Stomach (tissue), 9 donors: ENCODE measurements around the gene TIE1. TPM values are rescaled to one million over a fixed set of nuclear protein-coding genes. Genes with fewer than 3 reads are reported as not detected.

Experiments
- DNase-seq, 2 donors: peaks; one replicate each; pipeline versions ENCODE4 v3.0.0 to v3.0.0-alpha.2; 2013 to 2019
- H3K27ac ChIP-seq, 5 donors: fragments of 200-600 bp in 4 of 5; sonication (generic) in 4 of 5; one replicate each; pipeline ENCODE4 v1.5.1; 2013 to 2019; ENCODE audit warnings: mild to moderate bottlenecking in 1 of 5, moderate library complexity in 1 of 5
- H3K27me3 ChIP-seq, 3 donors: fragments of 200-600 bp; sonication (generic); one replicate each; pipeline ENCODE4 v1.5.1; 2017 to 2019; ENCODE audit warnings: mixed run types in 1 of 3
- H3K36me3 ChIP-seq, 4 donors: fragments of 200-600 bp; sonication (generic); 1 replicate in 3 of 4; 2 replicates in 1 of 4; pipeline ENCODE4 v1.5.1; 2016 to 2019
- H3K4me1 ChIP-seq, 4 donors: fragments of 200-600 bp; sonication (generic); one replicate each; pipeline ENCODE4 v1.5.1; 2016 to 2019
- H3K4me3 ChIP-seq, 4 donors: fragments of 200-600 bp; sonication (generic) in 3 of 4; one replicate each; pipeline ENCODE4 v1.5.1; 2016 to 2019; ENCODE audit warnings: mild to moderate bottlenecking in 1 of 4
- H3K9me3 ChIP-seq, 4 donors: fragments of 200-600 bp; sonication (generic); one replicate each; pipeline ENCODE4 v1.5.1; 2016 to 2019
- EP300 ChIP-seq: sonication (generic); formaldehyde crosslinking; IDR thresholded peaks from one replicate; pipeline ENCODE4 v1.6.1; 2017; ENCODE audit warnings: antibody characterized with exemption
- POLR2A ChIP-seq, 4 donors: fragments of 450-650 bp; IDR thresholded peaks; one replicate each; pipeline ENCODE4 v1.6.1; 2016; ENCODE audit warnings: antibody characterized with exemption in 4 of 4, control low read depth in 2 of 4, mild to moderate bottlenecking in 1 of 4, moderate library complexity in 1 of 4
- POLR2AphosphoS5 ChIP-seq, 3 donors: sonication (generic); formaldehyde crosslinking; IDR thresholded peaks; one replicate each; pipeline ENCODE4 v1.6.1; 2016; ENCODE audit warnings: antibody characterized with exemption in 3 of 3
- WGBS, 5 donors: extraction: QIAGEN DNeasy Blood & Tissue Kit in 3 of 5; methylation state at CpG; one replicate each; pipeline versions ENCODE4 v1.1.5 to v1.1.7; 2013 to 2018; 5-methylcytosine and 5-hydroxymethylcytosine counted together
- intact Hi-C: fragments of 100-400 bp; cut with DNase I; formaldehyde crosslinking; loops from one replicate; pipeline ENCODE4 v1.15.1; 2023; ENCODE audit warnings: low total_unique reads
- polyA plus RNA-seq, 3 donors: library from polyadenylated mRNA; stranded (reverse); fragments of 200-250 nt; gene quantifications; one replicate each; pipeline ENCODE4 v1.2.3, GENCODE V29; 2013
- total RNA-seq, 5 donors: library from RNA; depleted of rRNA; stranded (reverse); fragments of >200 nt; gene quantifications; one replicate each; pipeline versions ENCODE4 v1.1.0 to v1.2.3, GENCODE V29; 2014 to 2016
- TF ChIP-seq, protein P1 (sequence below), 7 experiments: fragments of 450-650 bp in 4 of 7; fragments of 200-600 bp in 3 of 7; sonication (generic) in 3 of 7; IDR thresholded peaks; one replicate each; pipeline ENCODE4 v1.5.1; 2016 to 2019; ENCODE audit warnings: antibody characterized with exemption in 7 of 7, control low read depth in 2 of 7, mild to moderate bottlenecking in 1 of 7
- donor health status: healthy with polysubstance abuse.
- donor health status: Bipolar disorder and iron deficiency.
- donor health status: healthy.

TIE1 gene
- total and polyA plus RNA-seq, 8 donors: 2.1 to 36.2 (median 13.8) TPM; not detected in 1

DNA sequence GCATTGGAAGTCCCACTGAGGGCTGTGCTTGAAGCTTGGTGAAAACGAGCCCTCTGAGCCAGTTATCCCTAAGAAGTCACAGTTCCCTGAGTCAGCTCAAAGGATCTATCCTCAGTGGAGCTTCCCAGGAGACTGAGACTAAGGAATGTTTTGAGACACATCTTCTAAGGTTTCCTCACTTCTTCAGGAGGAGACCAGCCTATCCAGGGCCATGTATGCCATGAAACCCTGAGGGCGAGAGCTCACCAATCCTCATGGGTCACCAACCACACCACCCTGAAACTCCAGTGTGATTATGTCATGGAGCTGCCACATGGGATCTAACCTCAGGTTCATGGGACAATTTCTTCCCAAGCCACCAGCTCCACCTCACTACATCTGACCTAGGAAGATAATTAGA is 7.6 kb upstream of the TIE1 start:
- WGBS, 5 donors: 63 to 88% (median 79%) methylated on average over 2 of the region's 2 CpGs
- no peak for TF ChIP-seq EP300
- TF ChIP-seq, protein P1, sequence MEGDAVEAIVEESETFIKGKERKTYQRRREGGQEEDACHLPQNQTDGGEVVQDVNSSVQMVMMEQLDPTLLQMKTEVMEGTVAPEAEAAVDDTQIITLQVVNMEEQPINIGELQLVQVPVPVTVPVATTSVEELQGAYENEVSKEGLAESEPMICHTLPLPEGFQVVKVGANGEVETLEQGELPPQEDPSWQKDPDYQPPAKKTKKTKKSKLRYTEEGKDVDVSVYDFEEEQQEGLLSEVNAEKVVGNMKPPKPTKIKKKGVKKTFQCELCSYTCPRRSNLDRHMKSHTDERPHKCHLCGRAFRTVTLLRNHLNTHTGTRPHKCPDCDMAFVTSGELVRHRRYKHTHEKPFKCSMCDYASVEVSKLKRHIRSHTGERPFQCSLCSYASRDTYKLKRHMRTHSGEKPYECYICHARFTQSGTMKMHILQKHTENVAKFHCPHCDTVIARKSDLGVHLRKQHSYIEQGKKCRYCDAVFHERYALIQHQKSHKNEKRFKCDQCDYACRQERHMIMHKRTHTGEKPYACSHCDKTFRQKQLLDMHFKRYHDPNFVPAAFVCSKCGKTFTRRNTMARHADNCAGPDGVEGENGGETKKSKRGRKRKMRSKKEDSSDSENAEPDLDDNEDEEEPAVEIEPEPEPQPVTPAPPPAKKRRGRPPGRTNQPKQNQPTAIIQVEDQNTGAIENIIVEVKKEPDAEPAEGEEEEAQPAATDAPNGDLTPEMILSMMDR (IDR thresholded peaks at IDR 0.05): no peak
- no peak for TF ChIP-seq POLR2AphosphoS5 (IDR thresholded peaks at IDR 0.05)
- no peak for TF ChIP-seq POLR2A (IDR thresholded peaks at IDR 0.05)
- H3K4me3 ChIP-seq: no peak overlapping the region
- no peaks in the 10 kb centered on the region for H3K36me3 ChIP-seq
- H3K4me1 ChIP-seq: peaks cover 16 to 41% (median 28%) of the 10 kb centered on the region in 4 donors
- intact Hi-C loops: no loop called here
- no peaks in the 10 kb centered on the region for H3K27me3 ChIP-seq
- H3K27ac ChIP-seq: peak overlapping the region in 1 of 5 donors; percentile 27
- H3K9me3 ChIP-seq: no peaks in the 10 kb centered on the region
- no peak for DNase-seq

- intact Hi-C loops: no loop called here
- Histone ChIP-seq H3K4me3 (no peak overlapping the region), H3K9me3 (no peaks in the 10 kb centered on the region), H3K27ac (peak overlapping the region in 4 of 5 donors; percentile 40 to 76 (median 73)), H3K27me3 (no peaks in the 10 kb centered on the region), H3K4me1 (peaks cover 16 to 37% (median 26%) of the 10 kb centered on the region in 4 donors), H3K36me3 (no peaks in the 10 kb centered on the region)
- DNase-seq: no peak
- no peak for TF ChIP-seq POLR2AphosphoS5 (IDR thresholded peaks at IDR 0.05)
- no peak for TF ChIP-seq POLR2A (IDR thresholded peaks at IDR 0.05)
- TF ChIP-seq EP300: no peak
- TF ChIP-seq, protein P1 (IDR thresholded peaks at IDR 0.05): no peak
- 71 to 83% (median 82%) methylated on average over 7 of the region's 7 CpGs for WGBS, 5 donors
Measured at GRCh38 chr1:43293896-43294760, 6.7 kb upstream of the TIE1 start.

DNA sequence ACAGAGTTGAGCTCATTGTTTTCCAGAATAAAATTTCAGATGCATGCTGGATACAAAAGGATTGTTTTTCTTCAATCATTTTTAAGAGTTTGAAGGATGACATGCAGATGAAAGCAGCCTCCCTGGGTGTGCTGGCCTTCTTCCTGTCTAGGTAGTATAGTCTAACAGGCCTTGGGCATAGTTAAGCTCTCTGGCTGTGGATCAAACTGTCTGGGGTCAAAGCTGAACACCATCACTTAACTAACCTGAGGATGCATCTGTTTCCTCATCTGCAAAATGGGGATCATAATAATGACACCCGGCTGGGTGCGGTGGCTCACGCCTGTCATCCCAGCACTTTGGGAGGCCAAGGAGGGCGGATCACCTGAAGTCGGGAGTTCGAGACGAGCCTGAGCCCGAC is 6.0 kb upstream of the TIE1 start:
- no peak overlapping the region for H3K4me3 ChIP-seq
- intact Hi-C loops: no loop called here
- 78 to 90% (median 88%) methylated on average over 8 of the region's 8 CpGs for WGBS, 5 donors

DNA sequence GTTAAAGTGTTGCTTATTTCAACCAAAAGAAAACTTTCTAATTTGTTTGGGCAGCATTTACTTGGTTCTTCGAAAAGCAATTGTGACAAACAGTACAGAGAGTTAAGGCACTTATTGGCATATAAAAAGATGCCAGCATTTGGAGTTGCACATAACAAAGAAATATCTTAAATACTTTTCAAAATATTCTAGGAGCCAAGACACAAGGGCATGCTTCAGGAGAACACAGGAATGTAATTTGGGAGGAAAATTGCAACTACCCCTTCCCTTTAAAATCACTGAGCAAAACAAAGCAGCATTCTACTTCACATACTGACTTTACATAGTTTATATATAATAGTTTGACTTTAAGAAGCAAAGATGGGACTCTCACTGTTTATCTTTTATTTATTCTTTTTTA is 4.6 kb upstream of the TIE1 start:
- 46 to 66% (median 61%) methylated on average over 1 of the region's 1 CpG for WGBS, 5 donors
- intact Hi-C loops: no loop called here
- Histone ChIP-seq H3K9me3 (no peaks in the 10 kb centered on the region), H3K36me3 (no peaks in the 10 kb centered on the region), H3K27me3 (no peaks in the 10 kb centered on the region), H3K4me3 (no peak overlapping the region), H3K27ac (peak overlapping the region in 4 of 5 donors; percentile 40 to 76 (median 73)), H3K4me1 (peaks cover 15 to 34% (median 24%) of the 10 kb centered on the region in 4 donors)
- TF ChIP-seq, protein P1 (IDR thresholded peaks at IDR 0.05): no peak
- TF ChIP-seq EP300: no peak
- no peak for TF ChIP-seq POLR2A (IDR thresholded peaks at IDR 0.05)
- no peak for TF ChIP-seq POLR2AphosphoS5 (IDR thresholded peaks at IDR 0.05)
- DNase-seq: no peak

More for the DNA sequence above, 6.0 kb upstream of the TIE1 start:
- DNase-seq: no peak
- H3K36me3 ChIP-seq: no peaks in the 10 kb centered on the region
- peak overlapping the region; percentile 36 to 76 (median 71) for H3K27ac ChIP-seq
- H3K27me3 ChIP-seq: no peaks in the 10 kb centered on the region
- H3K4me1 ChIP-seq: peaks cover 15 to 34% (median 24%) of the 10 kb centered on the region in 4 donors
- no peaks in the 10 kb centered on the region for H3K9me3 ChIP-seq
- TF ChIP-seq POLR2A (IDR thresholded peaks at IDR 0.05) (no peak), POLR2AphosphoS5 (IDR thresholded peaks at IDR 0.05) (no peak), EP300 (no peak)
- TF ChIP-seq, protein P1 (IDR thresholded peaks at IDR 0.05): no peak
